Activated T-helper 17 cell treated with anti-CD3 and anti-CD28 coated beads, Interleukin-2, amount 50 U/mL, for 72 hours (primary cell): ENCODE measurements around the gene TCF19. TPM values are rescaled to one million over a fixed set of nuclear protein-coding genes. Genes with fewer than 3 reads are reported as not detected.
A peak's percentile ranks its signal among the peaks of the same experiment; 100 is the strongest.

Experiments
- ATAC-seq: fragments of 150-1000 bp; cut with Tn5 transposase; replicated peaks from 2 replicates; pipeline ENCODE4 v1.10.0; 2021; ENCODE audit warnings: mild to moderate bottlenecking, moderate library complexity
- H3K27ac Mint-ChIP-seq: one replicate; pipeline ENCODE4 v1.8.0; 2022; ENCODE audit warnings: mixed read lengths
- H3K27me3 Mint-ChIP-seq: one replicate; pipeline ENCODE4 v1.8.0; 2022; ENCODE audit warnings: mixed read lengths
- H3K36me3 Mint-ChIP-seq: one replicate; pipeline ENCODE4 v1.8.0; 2022; ENCODE audit warnings: low read depth, mild to moderate bottlenecking, mixed read lengths
- H3K4me1 Mint-ChIP-seq: one replicate; pipeline ENCODE4 v1.8.0; 2022; ENCODE audit warnings: mixed read lengths
- H3K4me3 Mint-ChIP-seq: one replicate; pipeline ENCODE4 v1.8.0; 2022; ENCODE audit warnings: mild to moderate bottlenecking, mixed read lengths
- H3K9me3 Mint-ChIP-seq: one replicate; pipeline ENCODE4 v1.8.0; 2022; ENCODE audit warnings: mixed read lengths
- total RNA-seq, 2 donors: library from RNA; stranded (reverse); gene quantifications; one replicate each; pipeline ENCODE4 v1.2.3, GENCODE V29; 2022

TCF19 gene
- total RNA-seq, 2 donors from 2014 or later, result 91.1 to 125 TPM

GRCh38 chr6:31122791-31123706, 35.3 kb upstream of the TCF19 start:
- Mint-ChIP-seq H3K27ac (no peak overlapping the region), H3K4me3 (no peak overlapping the region), H3K36me3 (no peaks in the 10 kb centered on the region), H3K27me3 (no peaks in the 10 kb centered on the region), H3K9me3 (no peaks in the 10 kb centered on the region), H3K4me1 (peaks cover 3% of the 10 kb centered on the region)
- ATAC-seq, result no peak

GRCh38 chr6:31125162-31125561, 33.2 kb upstream of the TCF19 start:
- Mint-ChIP-seq H3K4me3 (no peak overlapping the region), H3K9me3 (no peaks in the 10 kb centered on the region), H3K27me3 (no peaks in the 10 kb centered on the region), H3K36me3 (no peaks in the 10 kb centered on the region), H3K4me1 (peaks cover 5% of the 10 kb centered on the region), H3K27ac (no peak overlapping the region)
- no peak for ATAC-seq

- Mint-ChIP-seq H3K9me3 (no peaks in the 10 kb centered on the region), H3K27ac (no peak overlapping the region), H3K4me1 (peaks cover 5% of the 10 kb centered on the region), H3K4me3 (no peak overlapping the region), H3K36me3 (no peaks in the 10 kb centered on the region), H3K27me3 (no peaks in the 10 kb centered on the region)
- no peak for ATAC-seq
Observed at GRCh38 chr6:31125586-31126363, 32.6 kb upstream of the TCF19 start.

GRCh38 chr6:31126396-31127175, 31.8 kb upstream of the TCF19 start:
- Mint-ChIP-seq H3K36me3 (no peaks in the 10 kb centered on the region), H3K27me3 (no peaks in the 10 kb centered on the region), H3K4me3 (no peak overlapping the region), H3K4me1 (peaks cover 5% of the 10 kb centered on the region), H3K9me3 (no peaks in the 10 kb centered on the region), H3K27ac (no peak overlapping the region)
- ATAC-seq, result no peak

- Mint-ChIP-seq H3K27ac (no peak overlapping the region), H3K9me3 (no peaks in the 10 kb centered on the region), H3K4me3 (no peak overlapping the region), H3K27me3 (no peaks in the 10 kb centered on the region), H3K4me1 (peaks cover 5% of the 10 kb centered on the region), H3K36me3 (no peaks in the 10 kb centered on the region)
- ATAC-seq, result peak; percentile 68
Observed at GRCh38 chr6:31128093-31128676, 30.2 kb upstream of the TCF19 start.

GRCh38 chr6:31129130-31129529, 29.3 kb upstream of the TCF19 start:
- H3K27ac Mint-ChIP-seq, result no peak overlapping the region
- H3K36me3 Mint-ChIP-seq, result no peaks in the 10 kb centered on the region
- no peaks in the 10 kb centered on the region for H3K9me3 Mint-ChIP-seq
- no peaks in the 10 kb centered on the region for H3K27me3 Mint-ChIP-seq
- no peak for ATAC-seq
- no peak overlapping the region for H3K4me3 Mint-ChIP-seq
- H3K4me1 Mint-ChIP-seq, result peaks cover 5% of the 10 kb centered on the region

- H3K4me1 Mint-ChIP-seq, result peaks cover 5% of the 10 kb centered on the region
- no peaks in the 10 kb centered on the region for H3K36me3 Mint-ChIP-seq
- no peak overlapping the region for H3K4me3 Mint-ChIP-seq
- no peak overlapping the region for H3K27ac Mint-ChIP-seq
- ATAC-seq, result no peak
- no peaks in the 10 kb centered on the region for H3K27me3 Mint-ChIP-seq
- H3K9me3 Mint-ChIP-seq, result no peaks in the 10 kb centered on the region
Observed at GRCh38 chr6:31130751-31131150, 27.6 kb upstream of the TCF19 start.

GRCh38 chr6:31131595-31131994, 26.8 kb upstream of the TCF19 start:
- Mint-ChIP-seq H3K4me1 (peaks cover 5% of the 10 kb centered on the region), H3K4me3 (no peak overlapping the region), H3K36me3 (no peaks in the 10 kb centered on the region), H3K9me3 (no peaks in the 10 kb centered on the region), H3K27ac (no peak overlapping the region), H3K27me3 (no peaks in the 10 kb centered on the region)
- ATAC-seq, result no peak

- Mint-ChIP-seq H3K36me3 (no peaks in the 10 kb centered on the region), H3K27ac (no peak overlapping the region), H3K4me1 (peaks cover 10% of the 10 kb centered on the region), H3K4me3 (no peak overlapping the region), H3K27me3 (no peaks in the 10 kb centered on the region), H3K9me3 (no peaks in the 10 kb centered on the region)
- ATAC-seq, result no peak
Observed at GRCh38 chr6:31132806-31133205, 25.6 kb upstream of the TCF19 start.

GRCh38 chr6:31135710-31136109, 22.7 kb upstream of the TCF19 start:
- Mint-ChIP-seq H3K9me3 (no peaks in the 10 kb centered on the region), H3K36me3 (no peaks in the 10 kb centered on the region), H3K4me3 (no peak overlapping the region)

GRCh38 chr6:31138982-31139381, 19.4 kb upstream of the TCF19 start, which contains the start of gene PSORS1C2:
Gene PSORS1C2, minus strand, starts transcription at chr6:31139066. Its CDS starts 40 bp downstream, at chr6:31139026.
- H3K9me3 Mint-ChIP-seq, result no peaks in the 10 kb centered on the region
- peaks cover 6% of the 10 kb centered on the region for H3K4me1 Mint-ChIP-seq
- no peaks in the 10 kb centered on the region for H3K27me3 Mint-ChIP-seq
- peak within 1 kb of the TSS; percentile 86 for H3K27ac Mint-ChIP-seq
- ATAC-seq, result no peak
- H3K36me3 Mint-ChIP-seq, result peaks cover 8% of the 10 kb centered on the region
- H3K4me3 Mint-ChIP-seq, result peak within 1 kb of the TSS; percentile 84

More at GRCh38 chr6:31135710-31136109, 22.7 kb upstream of the TCF19 start:
- no peaks in the 10 kb centered on the region for H3K27me3 Mint-ChIP-seq
- peaks cover 6% of the 10 kb centered on the region for H3K4me1 Mint-ChIP-seq
- no peak overlapping the region for H3K27ac Mint-ChIP-seq
- ATAC-seq, result no peak

- Mint-ChIP-seq H3K27me3 (no peaks in the 10 kb centered on the region), H3K27ac (no peak overlapping the region), H3K4me3 (no peak overlapping the region), H3K4me1 (peaks cover 6% of the 10 kb centered on the region), H3K36me3 (peaks cover 13% of the 10 kb centered on the region), H3K9me3 (no peaks in the 10 kb centered on the region)
- no peak for ATAC-seq
Observed at GRCh38 chr6:31139599-31139998, 18.8 kb upstream of the TCF19 start.

GRCh38 chr6:31140643-31141042, 17.7 kb upstream of the TCF19 start:
- ATAC-seq, result no peak
- no peak overlapping the region for H3K4me3 Mint-ChIP-seq

GRCh38 chr6:31142361-31142761, 16.0 kb upstream of the TCF19 start:
- Mint-ChIP-seq H3K4me1 (peaks cover 5% of the 10 kb centered on the region), H3K4me3 (no peak overlapping the region), H3K9me3 (no peaks in the 10 kb centered on the region), H3K27ac (no peak overlapping the region), H3K36me3 (peaks cover 33% of the 10 kb centered on the region), H3K27me3 (no peaks in the 10 kb centered on the region)
- no peak for ATAC-seq

More at GRCh38 chr6:31140643-31141042, 17.7 kb upstream of the TCF19 start:
- Mint-ChIP-seq H3K4me1 (peaks cover 6% of the 10 kb centered on the region), H3K27ac (no peak overlapping the region), H3K9me3 (no peaks in the 10 kb centered on the region), H3K36me3 (peaks cover 24% of the 10 kb centered on the region), H3K27me3 (no peaks in the 10 kb centered on the region)
